ENCODE measurements around the gene SEMA3B.

Gene SEMA3B

DNA sequence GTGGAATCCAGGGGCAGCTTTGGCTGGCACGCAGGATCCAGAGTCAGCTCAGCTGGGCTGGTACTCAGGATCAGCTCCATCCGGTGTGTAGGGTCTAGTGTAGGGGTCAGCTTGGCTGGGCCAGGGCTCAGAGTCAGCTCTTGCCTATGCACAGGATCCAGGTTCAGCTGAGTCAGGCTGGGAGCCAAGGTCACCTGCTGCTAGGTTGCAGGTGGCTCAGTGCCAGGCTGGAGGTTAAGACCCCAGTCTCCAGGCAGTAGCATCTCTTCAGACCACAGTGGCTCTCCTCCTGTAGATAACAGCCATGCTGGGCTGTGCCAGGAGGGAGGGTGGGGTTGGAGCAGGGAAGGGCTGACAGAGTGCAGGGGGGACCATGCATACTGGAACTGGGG lies 28.4 kb downstream of the SEMA3B start:
- TF ChIP-seq GATA2 (IDR thresholded peaks at IDR 0.05; ENCODE audit: low read depth, low read length) = no peak
- no peak for TF ChIP-seq GATA3 (IDR thresholded peaks at IDR 0.05; ENCODE audit: low read depth, low read length)

GRCh38 chr3:50297896-50298725 lies 29.2 kb downstream of the SEMA3B start:
- no peak for TF ChIP-seq GATA2 (IDR thresholded peaks at IDR 0.05; ENCODE audit: low read depth, low read length)
- TF ChIP-seq GATA3 (IDR thresholded peaks at IDR 0.05; ENCODE audit: low read depth, low read length) = no peak

DNA sequence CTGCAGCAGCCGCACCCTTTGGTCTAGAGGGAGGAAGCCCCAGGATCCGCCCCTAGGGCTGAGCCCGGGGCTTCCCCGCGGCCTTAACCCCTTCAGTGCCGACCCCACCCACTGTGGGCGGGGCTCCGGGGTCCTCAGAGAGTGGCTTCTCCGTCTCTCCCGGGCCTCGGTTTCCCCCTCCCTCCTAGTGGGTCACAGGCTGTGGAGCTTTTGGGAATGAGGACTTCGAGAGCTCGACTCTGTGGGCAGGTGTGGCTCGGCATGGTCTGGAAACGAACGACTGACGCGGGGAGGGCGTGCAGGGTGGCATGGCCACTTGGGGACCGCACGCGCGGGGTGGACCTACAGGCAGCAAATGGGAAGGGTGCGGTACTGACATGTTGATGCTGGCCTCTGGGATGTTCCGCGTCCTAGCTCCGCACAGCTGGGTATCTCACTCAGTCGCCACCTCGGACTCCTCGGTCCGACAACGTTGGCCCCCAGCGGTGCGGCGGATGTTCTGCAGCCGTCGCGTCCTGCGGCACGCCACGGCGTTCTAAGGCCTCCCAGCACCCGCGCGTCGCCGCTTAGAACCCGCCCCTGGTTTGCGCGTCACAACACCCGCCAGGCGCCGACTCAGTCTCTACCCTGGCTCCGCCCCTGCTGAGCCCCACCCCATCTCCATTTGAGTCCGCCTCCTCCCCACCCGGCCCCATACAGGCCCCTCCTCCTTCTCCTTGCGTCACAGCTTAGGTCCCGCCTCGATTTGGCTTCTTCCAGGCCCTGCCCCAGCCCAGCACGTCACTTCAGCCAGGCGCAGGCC lies 30.1 kb downstream of the SEMA3B start, which contains the start of the genes HYAL3 and NAA80:
TSS of gene HYAL3 (minus strand) at position 570 of the 802 bp plus-strand sequence. CDS start 3,803 bp downstream, outside the sequence.
TSS of gene NAA80 (minus strand) at position 570 of the 802 bp plus-strand sequence. CDS start 1,942 bp downstream, outside the sequence.
- TF ChIP-seq GATA2 (IDR thresholded peaks at IDR 0.05; ENCODE audit: low read depth, low read length) = no peak
- no peak for TF ChIP-seq GATA3 (IDR thresholded peaks at IDR 0.05; ENCODE audit: low read depth, low read length)

DNA sequence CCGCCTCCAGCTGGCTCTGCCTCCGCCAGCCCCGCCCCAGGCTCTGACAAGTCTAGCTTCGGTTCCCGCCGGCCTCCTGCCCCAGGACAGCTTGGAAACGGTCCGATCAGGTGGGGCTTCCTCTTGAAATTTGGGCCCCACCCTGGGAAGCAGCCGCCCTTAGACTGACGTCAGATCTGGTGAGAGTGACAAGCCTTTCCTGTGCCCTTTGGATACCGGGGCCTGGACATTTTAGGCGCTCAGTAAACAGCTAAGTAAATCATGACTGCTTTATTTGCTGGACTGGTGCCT lies 30.6 kb downstream of the SEMA3B start:
- TF ChIP-seq GATA3 (IDR thresholded peaks at IDR 0.05; ENCODE audit: low read depth, low read length) (no peak), GATA2 (IDR thresholded peaks at IDR 0.05; ENCODE audit: low read depth, low read length) (no peak)

DNA sequence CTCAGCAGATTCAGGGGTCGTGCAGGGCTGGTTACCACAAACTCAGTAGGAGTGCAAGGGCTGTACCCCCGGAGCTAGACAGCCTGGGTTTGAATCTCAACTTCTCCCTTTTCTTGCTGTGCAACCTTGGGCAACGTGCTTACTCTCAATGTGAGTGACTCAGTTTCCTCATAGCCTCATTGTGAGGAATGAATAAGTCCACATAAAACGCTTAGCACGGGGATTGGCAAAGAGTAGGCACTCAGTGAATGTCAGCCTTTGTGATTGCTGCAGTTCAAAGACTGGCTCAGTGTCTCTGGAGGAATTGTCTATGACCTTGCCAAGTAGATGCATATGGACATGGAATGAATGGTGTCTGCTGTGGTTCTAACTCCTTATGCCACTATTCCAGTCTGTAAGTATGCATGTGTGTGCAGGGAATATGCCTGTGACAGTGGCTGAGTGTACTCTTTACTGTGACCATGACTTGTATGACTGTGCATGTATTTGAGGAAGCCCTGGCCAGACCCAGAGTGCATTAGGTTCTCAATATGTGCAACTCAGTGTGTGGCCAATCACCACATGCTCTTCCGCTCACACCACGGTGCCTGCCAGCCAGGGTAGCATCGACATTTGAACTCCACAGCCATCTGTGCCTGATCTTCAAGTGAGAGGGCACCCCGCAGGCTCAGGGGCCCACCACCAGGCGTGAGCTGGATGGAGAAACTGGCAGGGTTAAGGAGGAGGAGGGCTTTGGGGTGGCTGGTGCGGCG lies 31.2 kb downstream of the SEMA3B start:
- no peak for TF ChIP-seq GATA3 (IDR thresholded peaks at IDR 0.05; ENCODE audit: low read depth, low read length)
- TF ChIP-seq GATA2 (IDR thresholded peaks at IDR 0.05; ENCODE audit: low read depth, low read length) = no peak

DNA sequence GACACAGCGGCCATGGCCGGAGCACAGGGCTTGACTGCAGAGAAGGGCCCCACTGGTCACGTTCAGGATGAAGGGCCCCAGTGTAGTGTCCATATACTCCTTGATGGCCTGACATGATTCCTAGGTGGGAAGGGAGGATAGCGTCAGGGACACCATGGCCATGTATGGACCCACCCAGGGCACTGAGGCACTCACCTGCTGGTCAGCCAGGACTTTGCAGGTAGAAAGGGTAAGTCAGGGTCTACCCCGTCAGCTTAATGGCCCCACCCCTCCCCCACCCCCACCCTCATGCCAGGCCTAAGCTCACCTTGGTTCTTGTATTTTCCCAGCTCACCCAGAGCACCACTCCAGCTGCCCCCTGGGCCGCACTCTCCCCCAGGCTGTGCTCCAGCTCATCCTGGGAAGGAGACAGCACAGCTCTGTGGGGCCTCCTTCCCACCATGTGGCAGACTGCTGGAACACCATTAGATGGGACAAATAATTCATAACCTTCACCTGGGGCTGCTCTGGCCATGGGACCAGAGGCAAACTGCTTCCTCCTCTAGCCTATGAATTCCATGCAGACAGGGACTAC lies 31.8 kb downstream of the SEMA3B start:
- no peak for TF ChIP-seq GATA3 (IDR thresholded peaks at IDR 0.05; ENCODE audit: low read depth, low read length)
- no peak for TF ChIP-seq GATA2 (IDR thresholded peaks at IDR 0.05; ENCODE audit: low read depth, low read length)

- TF ChIP-seq GATA2 (IDR thresholded peaks at IDR 0.05; ENCODE audit: low read depth, low read length) = no peak
- no peak for TF ChIP-seq GATA3 (IDR thresholded peaks at IDR 0.05; ENCODE audit: low read depth, low read length)
Measured at GRCh38 chr3:50302095-50303012, 33.4 kb downstream of the SEMA3B start.

- TF ChIP-seq GATA3 (IDR thresholded peaks at IDR 0.05; ENCODE audit: low read depth, low read length) = no peak
- TF ChIP-seq GATA2 (IDR thresholded peaks at IDR 0.05; ENCODE audit: low read depth, low read length) = no peak
Measured at GRCh38 chr3:50303013-50303815, 34.3 kb downstream of the SEMA3B start, which contains the start of gene HYAL1. Gene HYAL1 (minus strand): TSS chr3:50303574. CDS start chr3:50302956, 618 bp downstream.

DNA sequence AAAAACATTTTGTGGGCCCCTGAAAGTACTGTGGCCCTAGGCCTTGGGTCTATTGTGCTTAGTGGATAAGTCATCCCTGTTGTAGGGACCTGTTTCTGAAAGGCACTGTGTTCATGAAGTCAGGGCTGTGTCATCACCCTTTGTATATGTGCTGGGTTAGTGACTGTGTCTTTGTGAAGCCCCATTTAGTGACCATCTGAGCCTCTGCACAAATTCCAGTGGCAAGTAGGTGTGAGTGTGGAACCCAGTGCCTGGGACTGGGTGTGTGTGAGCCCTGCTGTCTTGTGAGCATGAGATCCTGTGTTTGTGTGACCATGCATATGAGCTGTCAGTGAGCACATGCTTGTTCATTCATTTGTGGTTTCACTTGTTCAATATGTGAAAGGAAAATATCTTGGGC lies 35.7 kb downstream of the SEMA3B start:
- TF ChIP-seq GATA3 (IDR thresholded peaks at IDR 0.05; ENCODE audit: low read depth, low read length) = no peak
- TF ChIP-seq GATA2 (IDR thresholded peaks at IDR 0.05; ENCODE audit: low read depth, low read length) = no peak

DNA sequence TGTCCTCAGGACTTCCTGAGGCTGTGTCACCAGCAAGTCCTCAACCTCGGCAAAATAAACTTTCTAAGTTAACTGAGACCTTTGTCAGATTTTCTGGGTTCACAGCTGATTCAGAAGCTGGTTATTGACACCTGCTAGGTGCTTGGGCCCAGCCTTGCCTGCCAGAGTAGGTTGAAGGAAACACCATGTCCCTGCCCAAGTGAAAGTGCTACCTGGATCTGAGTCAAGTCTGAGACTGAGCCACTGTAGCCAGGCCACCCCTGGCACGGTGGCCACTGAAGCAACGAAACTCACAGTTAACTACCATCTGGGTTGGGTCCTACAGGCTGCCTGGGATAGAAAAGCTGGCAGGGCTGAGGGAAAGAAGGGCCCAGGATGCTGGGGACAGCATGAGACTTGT lies 45.4 kb downstream of the SEMA3B start:
- TF ChIP-seq GATA2 (IDR thresholded peaks at IDR 0.05; ENCODE audit: low read depth, low read length) (no peak), GATA3 (IDR thresholded peaks at IDR 0.05; ENCODE audit: low read depth, low read length) (no peak)

DNA sequence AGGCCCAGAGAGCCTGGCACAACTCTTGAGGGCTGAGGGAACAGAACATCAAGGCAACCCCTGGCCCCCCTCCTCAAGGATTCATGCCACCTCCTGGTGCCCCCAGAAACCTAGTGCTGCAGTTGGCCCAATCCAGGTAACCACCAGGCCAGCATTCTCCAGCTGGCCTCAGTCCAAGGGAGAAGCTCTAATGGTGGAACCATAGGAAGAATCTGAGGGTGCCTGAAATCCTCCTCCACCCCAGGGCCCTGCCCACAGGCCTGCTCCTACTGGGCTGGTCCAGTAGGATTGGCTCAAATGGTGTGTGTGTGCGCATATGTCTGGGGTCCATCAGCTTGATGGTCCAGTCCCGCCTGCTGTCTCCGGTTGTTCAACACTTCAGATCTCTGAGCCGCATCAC lies 45.9 kb downstream of the SEMA3B start:
- TF ChIP-seq GATA3 (IDR thresholded peaks at IDR 0.05; ENCODE audit: low read depth, low read length) (no peak), GATA2 (IDR thresholded peaks at IDR 0.05; ENCODE audit: low read depth, low read length) (no peak)

DNA sequence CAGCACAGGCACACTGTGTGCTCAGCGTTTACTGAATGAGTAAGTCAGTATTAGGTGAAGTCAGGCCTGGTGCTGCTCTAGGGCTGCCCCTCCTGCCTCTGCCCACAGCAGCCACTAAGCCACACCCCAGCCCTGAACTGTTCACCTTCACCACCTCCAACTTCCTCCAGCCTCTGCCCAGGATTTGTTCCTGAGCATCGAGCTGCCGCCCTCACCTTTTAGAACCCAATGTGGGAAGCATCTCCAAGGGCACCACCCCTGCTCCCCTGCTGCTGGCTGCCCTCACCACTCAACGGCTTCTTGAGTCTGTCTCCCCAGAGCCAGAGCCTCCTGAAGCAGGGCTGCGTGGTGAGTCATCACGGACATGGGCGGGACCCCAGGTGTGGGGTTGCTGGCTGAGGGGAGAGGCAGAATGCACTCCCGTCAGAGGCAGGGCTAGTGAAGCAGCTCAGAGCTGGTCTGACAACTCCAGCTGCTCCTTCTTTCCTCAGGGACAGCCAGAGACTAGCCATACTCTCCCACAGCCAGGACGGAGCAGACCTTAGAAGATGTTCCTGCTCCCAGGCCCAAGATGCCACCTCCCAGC lies 47.8 kb downstream of the SEMA3B start:
- TF ChIP-seq GATA3 (IDR thresholded peaks at IDR 0.05; ENCODE audit: low read depth, low read length) (no peak), GATA2 (IDR thresholded peaks at IDR 0.05; ENCODE audit: low read depth, low read length) (no peak)

Measured in SH-SY5Y (cell line).